ENCODE results near the gene DGKD. TPM values are rescaled to one million over a fixed set of nuclear protein-coding genes. Genes with fewer than 3 reads are reported as not detected.
A peak's percentile ranks its signal among the peaks of the same experiment; 100 is the strongest.

DGKD gene
- total and polyA plus RNA-seq, 9 of the 15 experiments (the other 6 are each of a cell fraction or from before 2014, with no cell fraction given) = 0.52 to 29.5 (median 10.6) TPM

DNA sequence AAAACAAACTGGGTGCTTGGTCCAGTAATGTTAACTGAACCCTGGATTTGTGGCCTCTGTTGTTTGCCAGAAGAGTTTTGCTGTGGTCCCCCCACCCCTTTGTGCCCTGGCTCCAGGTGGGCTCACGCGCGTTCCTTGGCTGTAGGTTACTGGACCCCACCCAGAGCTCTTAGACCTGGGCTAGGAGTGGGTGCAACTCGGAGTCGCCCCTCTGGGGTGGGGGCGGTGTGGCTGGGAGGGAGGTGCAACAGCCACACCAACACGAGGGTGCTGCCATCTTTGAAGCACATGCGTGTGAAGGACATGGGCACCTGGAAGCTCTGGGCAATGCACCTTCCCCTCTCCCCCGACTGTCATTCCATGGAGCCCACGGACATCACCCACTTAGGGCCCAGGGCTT lies 119.6 kb downstream of the DGKD start (continued):
- TF ChIP-seq, protein P1, sequence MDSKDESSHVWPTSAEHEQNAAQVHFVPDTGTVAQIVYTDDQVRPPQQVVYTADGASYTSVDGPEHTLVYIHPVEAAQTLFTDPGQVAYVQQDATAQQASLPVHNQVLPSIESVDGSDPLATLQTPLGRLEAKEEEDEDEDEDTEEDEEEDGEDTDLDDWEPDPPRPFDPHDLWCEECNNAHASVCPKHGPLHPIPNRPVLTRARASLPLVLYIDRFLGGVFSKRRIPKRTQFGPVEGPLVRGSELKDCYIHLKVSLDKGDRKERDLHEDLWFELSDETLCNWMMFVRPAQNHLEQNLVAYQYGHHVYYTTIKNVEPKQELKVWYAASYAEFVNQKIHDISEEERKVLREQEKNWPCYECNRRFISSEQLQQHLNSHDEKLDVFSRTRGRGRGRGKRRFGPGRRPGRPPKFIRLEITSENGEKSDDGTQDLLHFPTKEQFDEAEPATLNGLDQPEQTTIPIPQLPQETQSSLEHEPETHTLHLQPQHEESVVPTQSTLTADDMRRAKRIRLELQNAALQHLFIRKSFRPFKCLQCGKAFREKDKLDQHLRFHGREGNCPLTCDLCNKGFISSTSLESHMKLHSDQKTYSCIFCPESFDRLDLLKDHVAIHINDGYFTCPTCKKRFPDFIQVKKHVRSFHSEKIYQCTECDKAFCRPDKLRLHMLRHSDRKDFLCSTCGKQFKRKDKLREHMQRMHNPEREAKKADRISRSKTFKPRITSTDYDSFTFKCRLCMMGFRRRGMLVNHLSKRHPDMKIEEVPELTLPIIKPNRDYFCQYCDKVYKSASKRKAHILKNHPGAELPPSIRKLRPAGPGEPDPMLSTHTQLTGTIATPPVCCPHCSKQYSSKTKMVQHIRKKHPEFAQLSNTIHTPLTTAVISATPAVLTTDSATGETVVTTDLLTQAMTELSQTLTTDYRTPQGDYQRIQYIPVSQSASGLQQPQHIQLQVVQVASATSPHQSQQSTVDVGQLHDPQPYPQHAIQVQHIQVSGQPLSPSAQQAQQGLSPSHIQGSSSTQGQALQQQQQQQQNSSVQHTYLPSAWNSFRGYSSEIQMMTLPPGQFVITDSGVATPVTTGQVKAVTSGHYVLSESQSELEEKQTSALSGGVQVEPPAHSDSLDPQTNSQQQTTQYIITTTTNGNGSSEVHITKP (IDR thresholded peaks at IDR 0.05; ENCODE audit: partially characterized antibody) = no peak
- TF ChIP-seq SETDB1 (IDR thresholded peaks at IDR 0.05; ENCODE audit: low read length) (no peak), ZNF764 (CRISPR knock-in tag; IDR thresholded peaks at IDR 0.05; ENCODE audit: low read depth) (no peak), MAFK (IDR thresholded peaks at IDR 0.05; ENCODE audit: low read length) (no peak), ZNF217 (CRISPR knock-in tag; IDR thresholded peaks at IDR 0.05) (no peak)

DNA sequence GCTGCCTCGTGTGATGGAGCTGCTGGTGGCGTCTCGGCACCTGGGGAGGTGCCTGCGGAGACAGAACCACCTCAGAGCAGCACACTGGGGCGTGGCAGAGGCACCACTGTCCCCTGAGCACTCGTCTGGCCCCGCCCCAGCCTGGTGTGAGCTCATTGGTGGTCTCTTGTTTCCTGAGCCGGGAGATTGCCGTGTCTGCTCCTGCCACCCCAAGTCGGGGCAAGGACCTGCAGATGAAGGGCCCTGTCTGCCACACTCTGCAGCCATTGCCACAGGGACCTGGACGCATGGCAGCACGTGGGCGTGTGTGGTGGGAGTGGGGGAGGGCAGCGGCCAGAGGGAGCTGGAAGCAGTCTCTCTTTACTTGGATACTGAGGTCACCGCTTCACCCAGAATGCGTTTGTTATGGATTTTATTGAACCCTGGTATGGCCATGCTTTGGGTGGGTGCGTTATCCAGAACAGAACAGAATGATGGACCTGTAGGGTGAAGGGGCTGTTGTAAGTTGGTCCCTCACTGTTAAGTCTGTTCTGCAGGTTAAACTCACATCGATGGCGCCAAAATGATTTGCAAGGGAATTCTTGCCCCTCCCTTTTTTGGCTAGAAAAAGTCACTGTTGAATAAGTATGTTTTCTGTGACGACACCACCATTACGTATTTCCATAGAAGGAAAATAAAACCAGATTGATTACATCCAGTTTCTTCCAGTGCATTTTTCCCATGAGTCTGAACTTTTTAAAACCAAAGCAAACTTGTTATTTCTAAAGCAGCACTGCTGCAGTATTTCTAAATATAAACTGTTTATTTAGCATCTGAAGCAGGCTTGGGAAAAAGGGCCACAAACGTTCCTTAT lies 120.2 kb downstream of the DGKD start:
- intact Hi-C loops (cut with micrococcal nuclease) = no loop called here
- Histone ChIP-seq H3K9me3 (replicated peaks; ENCODE audit: control insufficient read depth, insufficient read depth, low read depth, low read length) (no peaks in the 10 kb centered on the region), H3K27me3 (ENCODE audit: control insufficient read depth in 2 of 2, insufficient read depth in 2 of 2, low read length in 2 of 2) (no peaks in the 10 kb centered on the region), H3K27ac (ENCODE audit: extremely low read depth, low read depth, low read length) (no peak overlapping the region), H4K20me1 (replicated peaks; ENCODE audit: control insufficient read depth, insufficient read depth, low read length) (no peaks in the 10 kb centered on the region), H3K9me1 (ENCODE audit: control insufficient read depth, insufficient read depth, low read length) (no peaks in the 10 kb centered on the region), H3K4me1 (replicated peaks in 1 of 2; ENCODE audit: control insufficient read depth in 2 of 2, insufficient read depth in 2 of 2, low read length in 2 of 2) (peaks cover 4 to 34% of the 10 kb centered on the region in 2 experiments; a peak in 3 of 5 replicates), H3K4me3 (no peak overlapping the region), H3K4me2 (ENCODE audit: insufficient read depth, low read length) (peak overlapping the region; percentile 18; the same call in 1 of the 2 replicates), H2AFZ (ENCODE audit: low read depth, low read length) (peak overlapping the region; percentile 32; the same call in 1 of the 2 replicates), H3K36me3 (ENCODE audit: control insufficient read depth, insufficient read depth, low read length) (peaks cover 4% of the 10 kb centered on the region; the same call in 2 of the 3 replicates), H3K79me2 (ENCODE audit: control insufficient read depth, insufficient read depth, low read length) (no peaks in the 10 kb centered on the region), H3K9ac (ENCODE audit: insufficient read depth in 1 of 2, low read depth in 2 of 2, low read length in 2 of 2) (peak overlapping the region in 1 of 2 experiments; percentile 1; a peak in 1 of 4 replicates)
- in situ Hi-C loops (cut with MboI) = no loop called here
- ATAC-seq = peak; percentile 73
- TF ChIP-seq, protein P2, sequence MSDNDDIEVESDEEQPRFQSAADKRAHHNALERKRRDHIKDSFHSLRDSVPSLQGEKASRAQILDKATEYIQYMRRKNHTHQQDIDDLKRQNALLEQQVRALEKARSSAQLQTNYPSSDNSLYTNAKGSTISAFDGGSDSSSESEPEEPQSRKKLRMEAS (CRISPR knock-in tag; IDR thresholded peaks at IDR 0.05) = peak; percentile 53
- TF ChIP-seq ZKSCAN8 (CRISPR knock-in tag; IDR thresholded peaks at IDR 0.05) = no peak
- 0 out of 2 replicates have a peak, but pooled peaks have one; percentile 47 for TF ChIP-seq EGR1 (conservative IDR thresholded peaks at IDR 0.05)
- FAIRE-seq = no peak
- POLR2A ChIA-PET = interaction anchor here (0.6 kb wide), 1 partner anchor 8 kb away, joined by 6 read pairs; no protein-coding TSS in a partner anchor
- peak; percentile 8 to 48 (median 30) for DNase-seq (ENCODE audit: extremely low read depth in 1 of 4, low spot score in 3 of 4)
- BruUV-seq (replicated peaks) = no TSS peak
- CTCF ChIA-PET (ENCODE audit: low intra/inter-chr PET ratio) = no interaction called here
- WGBS (ENCODE audit: insufficient coverage, low coverage, missing lambda C conversion rate) = 43% methylated on average over 14 of the region's 22 CpGs
